Testis (tissue), 3 donors: ENCODE data around the gene LRRC38. TPM values are rescaled to one million over a fixed set of nuclear protein-coding genes. Genes with fewer than 3 reads are reported as not detected.

Source experiments
- DNase-seq: peaks from one replicate; pipeline ENCODE4 v3.0.0-alpha.2; 2019
- H3K27ac ChIP-seq, 2 donors: fragments of 200-600 bp; sonication (generic); one replicate each; pipeline ENCODE4 v1.5.1; 2019
- H3K27me3 ChIP-seq: fragments of 200-600 bp; sonication (generic); one replicate; pipeline ENCODE4 v1.5.1; 2019
- H3K36me3 ChIP-seq: fragments of 200-600 bp; sonication (generic); one replicate; pipeline ENCODE4 v1.5.1; 2017; ENCODE audit warnings: low read depth; ENCODE audit errors: missing control alignments
- H3K4me1 ChIP-seq: fragments of 200-600 bp; sonication (generic); one replicate; pipeline ENCODE4 v1.5.1; 2019
- H3K4me3 ChIP-seq, 2 donors: fragments of 200-600 bp; sonication (generic); one replicate each; pipeline ENCODE4 v1.5.1; 2017 to 2019
- H3K9me3 ChIP-seq: fragments of 200-600 bp; sonication (generic); one replicate; pipeline ENCODE4 v1.5.1; 2017
- CTCF ChIP-seq, 3 experiments: fragments of 450-650 bp in 2 of 3; fragments of 200-600 bp in 1 of 3; sonication (generic) in 1 of 3; IDR thresholded peaks; one replicate each; pipeline ENCODE4 v1.5.1; 2016 to 2019; ENCODE audit warnings: antibody characterized with exemption in 3 of 3, mild to moderate bottlenecking in 2 of 3, moderate library complexity in 1 of 3
- POLR2A ChIP-seq: fragments of 450-650 bp; IDR thresholded peaks from one replicate; pipeline ENCODE4 v1.6.1; 2017; ENCODE audit warnings: antibody characterized with exemption, mild to moderate bottlenecking, moderate library complexity
- WGBS, 2 donors: methylation state at CpG; one replicate each; pipeline ENCODE4 v1.1.5; 2018; 5-methylcytosine and 5-hydroxymethylcytosine counted together
- intact Hi-C: fragments of 100-400 bp; cut with DNase I; formaldehyde crosslinking; loops from one replicate; pipeline ENCODE4 v1.15.1; 2023; ENCODE audit warnings: low total_unique reads
- polyA plus RNA-seq: library from polyadenylated mRNA; stranded (reverse); fragments of 350-450 nt; fragmentation: Illumina TruSeq; extraction: RNeasy Lipid Tissue Mini Kit (QIAGEN cat#74804); gene quantifications from one replicate; pipeline ENCODE4 v1.2.3, GENCODE V29; 2014; ENCODE audit warnings: low read depth, low replicate concordance; ENCODE audit not compliant: insufficient read depth
- total RNA-seq, 2 donors: library from RNA; depleted of rRNA; stranded (reverse); fragments of >200 nt; gene quantifications; one replicate each; pipeline ENCODE4 v1.2.3, GENCODE V29; 2016

LRRC38 gene
- total and polyA plus RNA-seq, 3 donors from 2014 or later: 0.79 to 1.6 (median 0.91) TPM

- TF ChIP-seq CTCF (IDR thresholded peaks at IDR 0.05) (no peak), POLR2A (no peak)
- no peak overlapping the region for H3K4me3 ChIP-seq
- no peaks in the 10 kb centered on the region for H3K36me3 ChIP-seq
- no peaks in the 10 kb centered on the region for H3K27me3 ChIP-seq
- H3K27ac ChIP-seq: no peak overlapping the region
- 90 to 97% methylated on average over 2 of the region's 2 CpGs for WGBS, 2 donors
- intact Hi-C loops: no loop called here
- no peaks in the 10 kb centered on the region for H3K9me3 ChIP-seq
- no peak for DNase-seq
- no peaks in the 10 kb centered on the region for H3K4me1 ChIP-seq
Measured at GRCh38 chr1:13539683-13540082, 25.9 kb upstream of the LRRC38 start.

DNA sequence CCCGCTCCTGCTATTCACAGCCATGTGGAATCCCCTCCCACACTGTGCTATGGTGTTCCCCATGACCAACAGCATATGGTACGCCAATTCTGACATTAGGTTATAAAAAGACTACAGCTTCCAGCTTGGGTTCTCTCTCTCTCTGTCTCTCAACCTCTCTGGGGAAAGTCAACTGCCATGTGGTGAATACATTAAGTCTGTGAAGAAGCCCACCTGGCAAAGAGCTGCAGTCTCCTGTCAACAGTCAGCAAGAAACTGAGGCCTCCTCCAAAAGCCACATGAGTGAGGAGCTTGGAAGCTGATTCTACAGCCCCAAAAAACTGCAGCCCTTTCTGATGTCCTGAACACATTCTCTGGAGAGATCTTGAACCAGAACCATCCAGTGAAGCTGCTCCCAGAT, 25.0 kb upstream of the LRRC38 start:
- Histone ChIP-seq H3K27me3 (no peaks in the 10 kb centered on the region), H3K27ac (no peak overlapping the region), H3K9me3 (no peaks in the 10 kb centered on the region), H3K4me1 (no peaks in the 10 kb centered on the region), H3K36me3 (no peaks in the 10 kb centered on the region), H3K4me3 (no peak overlapping the region)
- TF ChIP-seq POLR2A (no peak), CTCF (IDR thresholded peaks at IDR 0.05) (no peak)
- intact Hi-C loops: no loop called here
- WGBS, 2 donors: 98 to 100% methylated on average over 2 of the region's 2 CpGs
- DNase-seq: no peak

DNA sequence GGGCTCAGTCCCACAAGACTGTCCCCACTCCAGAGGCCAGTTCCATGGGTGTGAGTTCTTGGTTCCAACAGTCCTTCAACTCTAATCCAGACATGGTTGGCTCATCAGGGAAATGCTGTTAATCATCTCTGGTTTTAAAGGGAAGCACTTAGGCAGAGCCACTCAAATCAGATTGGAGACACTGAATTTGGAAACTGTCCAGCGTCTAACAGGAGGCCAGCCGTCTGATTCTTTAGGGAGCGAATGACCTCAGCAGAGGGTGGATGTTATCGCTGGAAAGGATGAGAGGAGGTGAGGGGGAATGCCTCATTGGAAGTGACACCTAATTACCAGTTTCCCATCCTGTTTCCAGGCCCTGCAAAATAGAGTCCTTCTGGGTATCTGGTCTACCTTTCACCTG, 22.8 kb upstream of the LRRC38 start:
- Histone ChIP-seq H3K4me3 (no peak overlapping the region), H3K4me1 (no peaks in the 10 kb centered on the region), H3K9me3 (no peaks in the 10 kb centered on the region), H3K36me3 (no peaks in the 10 kb centered on the region), H3K27me3 (no peaks in the 10 kb centered on the region), H3K27ac (no peak overlapping the region)
- 73 to 80% methylated on average over 4 of the region's 4 CpGs for WGBS, 2 donors
- no peak for TF ChIP-seq CTCF (IDR thresholded peaks at IDR 0.05)
- no peak for TF ChIP-seq POLR2A
- intact Hi-C loops: no loop called here
- no peak for DNase-seq

DNA sequence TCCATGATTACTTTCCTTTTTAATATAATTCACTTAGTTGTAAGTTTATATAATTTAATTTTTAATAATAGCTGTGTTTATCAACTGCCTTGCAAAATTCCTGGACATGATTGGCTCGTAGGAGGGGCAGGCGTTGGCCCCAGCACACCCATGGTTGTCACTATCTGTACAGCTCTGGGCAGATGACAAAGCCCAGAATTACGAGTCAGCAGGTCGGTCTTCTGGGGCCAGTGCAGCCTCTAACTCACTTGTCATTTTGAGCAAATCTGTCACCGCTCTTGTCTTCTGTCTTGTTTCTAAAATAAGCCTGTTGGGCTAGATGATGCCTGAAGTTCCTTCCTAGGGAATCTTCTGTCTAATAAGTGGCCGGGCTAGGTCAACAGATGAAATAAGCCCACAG, 21.4 kb upstream of the LRRC38 start:
- Histone ChIP-seq H3K9me3 (no peaks in the 10 kb centered on the region), H3K4me1 (no peaks in the 10 kb centered on the region), H3K27ac (no peak overlapping the region), H3K36me3 (no peaks in the 10 kb centered on the region), H3K27me3 (no peaks in the 10 kb centered on the region), H3K4me3 (no peak overlapping the region)
- 84% methylated on average over 6 of the region's 6 CpGs for WGBS, 2 donors
- intact Hi-C loops: no loop called here
- TF ChIP-seq POLR2A (no peak), CTCF (IDR thresholded peaks at IDR 0.05) (no peak)
- DNase-seq: no peak

DNA sequence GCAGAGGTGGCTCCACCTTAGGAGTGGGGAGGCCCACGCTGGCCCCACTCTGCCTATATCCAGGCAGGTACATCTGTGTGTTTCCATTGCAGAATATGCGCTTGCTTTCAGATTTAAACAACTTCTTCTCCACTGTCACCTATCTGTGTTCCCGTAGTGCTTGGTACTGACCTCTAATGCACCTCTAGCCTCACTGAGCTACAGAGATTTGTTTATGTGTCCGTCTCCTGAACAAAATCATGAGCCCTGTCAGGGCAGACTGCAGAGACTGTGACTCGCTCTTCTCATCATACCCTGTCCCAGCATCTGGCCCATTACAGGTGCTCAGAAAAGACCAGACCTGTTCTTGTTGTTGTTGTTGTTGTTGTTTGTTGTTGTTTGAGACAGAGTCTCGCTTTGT, 14.5 kb upstream of the LRRC38 start:
- H3K27me3 ChIP-seq: no peaks in the 10 kb centered on the region
- TF ChIP-seq CTCF (IDR thresholded peaks at IDR 0.05) (no peak), POLR2A (no peak)
- no peak for DNase-seq
- intact Hi-C loops: no loop called here
- no peak overlapping the region for H3K27ac ChIP-seq
- no peaks in the 10 kb centered on the region for H3K36me3 ChIP-seq
- H3K4me1 ChIP-seq: no peaks in the 10 kb centered on the region
- H3K9me3 ChIP-seq: no peaks in the 10 kb centered on the region
- H3K4me3 ChIP-seq: no peak overlapping the region
- WGBS, 2 donors: 72 to 85% methylated on average over 6 of the region's 6 CpGs
